Breast epithelium (tissue), 4 donors: ENCODE results near the gene TOP1. TPM values are rescaled to one million over a fixed set of nuclear protein-coding genes. Genes with fewer than 3 reads are reported as not detected.

Source experiments
- DNase-seq, 2 donors: peaks; one replicate each; pipeline ENCODE4 v3.0.0-alpha.2; 2019; ENCODE audit warnings: low spot score in 2 of 2
- H3K27ac ChIP-seq, 2 donors: fragments of 200-600 bp; sonication (generic) in 1 of 2; one replicate each; pipeline ENCODE4 v1.5.1; 2016 to 2019; ENCODE audit warnings: mild to moderate bottlenecking in 1 of 2
- H3K27me3 ChIP-seq, 2 donors: fragments of 200-600 bp; sonication (generic) in 1 of 2; one replicate each; pipeline versions ENCODE4 v1.5.1 to v1.6.0; 2017 to 2019; ENCODE audit warnings: control low read depth in 1 of 2, mild to moderate bottlenecking in 1 of 2
- H3K36me3 ChIP-seq: fragments of 200-600 bp; one replicate; pipeline ENCODE4 v1.5.1; 2019
- H3K4me1 ChIP-seq, 2 donors: fragments of 200-600 bp; sonication (generic); one replicate each; pipeline ENCODE4 v1.5.1; 2016 to 2019; ENCODE audit warnings: control low read depth in 1 of 2
- H3K4me3 ChIP-seq, 3 donors: fragments of 200-600 bp; sonication (generic); 1 replicate in 2 of 3; 2 replicates in 1 of 3; pipeline ENCODE4 v1.5.1; 2016 to 2019; ENCODE audit warnings: mild to moderate bottlenecking in 3 of 3, moderate library complexity in 2 of 3
- H3K9me3 ChIP-seq, 2 donors: fragments of 200-600 bp; sonication (generic) in 1 of 2; one replicate each; pipeline ENCODE4 v1.5.1; 2016 to 2019; ENCODE audit warnings: control low read depth in 1 of 2
- POLR2A ChIP-seq: fragments of 450-650 bp; IDR thresholded peaks from one replicate; pipeline ENCODE4 v1.6.1; 2016; ENCODE audit warnings: antibody characterized with exemption, mild to moderate bottlenecking, moderate library complexity
- POLR2AphosphoS5 ChIP-seq, 3 donors: sonication (generic); formaldehyde crosslinking; IDR thresholded peaks; one replicate each; pipeline ENCODE4 v1.6.1; 2017; ENCODE audit warnings: antibody characterized with exemption in 3 of 3
- intact Hi-C: fragments of 100-400 bp; cut with DNase I; formaldehyde crosslinking; loops from one replicate; pipeline ENCODE4 v1.15.1; 2023; ENCODE audit warnings: low total_unique reads
- total RNA-seq, 3 donors: library from RNA; depleted of rRNA; stranded (reverse); fragments of >200 nt; gene quantifications; one replicate each; pipeline ENCODE4 v1.1.0, GENCODE V29; 2016
- TF ChIP-seq, protein P1 (sequence below), 3 donors: fragments of 450-650 bp; IDR thresholded peaks; one replicate each; pipeline ENCODE4 v1.5.1; 2016 to 2017; ENCODE audit warnings: antibody characterized with exemption in 3 of 3, mild to moderate bottlenecking in 3 of 3, moderate library complexity in 3 of 3

TOP1 gene
- total RNA-seq, 3 donors from 2014 or later: 24.0 to 41.6 (median 40.3) TPM

DNA sequence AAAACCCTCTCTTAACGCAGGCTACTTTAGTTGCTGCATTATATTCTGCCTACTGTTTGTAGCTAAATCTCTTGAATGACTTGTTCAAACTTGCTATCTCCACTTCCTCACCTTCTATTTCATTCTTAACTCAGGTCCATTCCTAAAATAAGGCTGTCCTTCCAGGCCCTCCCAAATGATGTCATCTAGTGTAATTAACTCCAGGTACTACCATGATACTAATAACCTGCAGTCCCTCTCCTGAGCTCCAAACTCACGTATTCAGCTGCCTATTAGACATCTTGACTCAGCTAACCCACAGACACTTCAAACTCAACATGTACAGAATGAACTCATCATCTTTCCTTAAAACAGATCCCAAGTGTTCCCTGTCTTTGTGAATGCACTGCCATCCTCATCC, 10.5 kb upstream of the TOP1 start:
- Histone ChIP-seq H3K27me3 (no peaks in the 10 kb centered on the region), H3K9me3 (no peaks in the 10 kb centered on the region), H3K27ac (peak overlapping the region; percentile 27 to 37), H3K4me1 (no peaks in the 10 kb centered on the region), H3K36me3 (no peaks in the 10 kb centered on the region), H3K4me3 (no peak overlapping the region)
- intact Hi-C loops: no loop called here
- DNase-seq: no peak
- TF ChIP-seq POLR2AphosphoS5 (IDR thresholded peaks at IDR 0.05) (no peak), POLR2A (no peak)
- TF ChIP-seq, protein P1, sequence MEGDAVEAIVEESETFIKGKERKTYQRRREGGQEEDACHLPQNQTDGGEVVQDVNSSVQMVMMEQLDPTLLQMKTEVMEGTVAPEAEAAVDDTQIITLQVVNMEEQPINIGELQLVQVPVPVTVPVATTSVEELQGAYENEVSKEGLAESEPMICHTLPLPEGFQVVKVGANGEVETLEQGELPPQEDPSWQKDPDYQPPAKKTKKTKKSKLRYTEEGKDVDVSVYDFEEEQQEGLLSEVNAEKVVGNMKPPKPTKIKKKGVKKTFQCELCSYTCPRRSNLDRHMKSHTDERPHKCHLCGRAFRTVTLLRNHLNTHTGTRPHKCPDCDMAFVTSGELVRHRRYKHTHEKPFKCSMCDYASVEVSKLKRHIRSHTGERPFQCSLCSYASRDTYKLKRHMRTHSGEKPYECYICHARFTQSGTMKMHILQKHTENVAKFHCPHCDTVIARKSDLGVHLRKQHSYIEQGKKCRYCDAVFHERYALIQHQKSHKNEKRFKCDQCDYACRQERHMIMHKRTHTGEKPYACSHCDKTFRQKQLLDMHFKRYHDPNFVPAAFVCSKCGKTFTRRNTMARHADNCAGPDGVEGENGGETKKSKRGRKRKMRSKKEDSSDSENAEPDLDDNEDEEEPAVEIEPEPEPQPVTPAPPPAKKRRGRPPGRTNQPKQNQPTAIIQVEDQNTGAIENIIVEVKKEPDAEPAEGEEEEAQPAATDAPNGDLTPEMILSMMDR (IDR thresholded peaks at IDR 0.05): no peak

- H3K4me1 ChIP-seq: no peaks in the 10 kb centered on the region
- H3K27ac ChIP-seq: no peak overlapping the region
- H3K9me3 ChIP-seq: no peaks in the 10 kb centered on the region
- DNase-seq: no peak
- no peak overlapping the region for H3K4me3 ChIP-seq
- TF ChIP-seq, protein P1 (IDR thresholded peaks at IDR 0.05): no peak
- TF ChIP-seq POLR2AphosphoS5 (IDR thresholded peaks at IDR 0.05) (no peak), POLR2A (no peak)
- no peaks in the 10 kb centered on the region for H3K27me3 ChIP-seq
- H3K36me3 ChIP-seq: no peaks in the 10 kb centered on the region
- intact Hi-C loops: loop anchor here (10.0 kb wide), 1 partner anchor 51 kb away; no protein-coding TSS in a partner anchor
These were observed 5.1 kb upstream of the TOP1 start for GRCh38 chr20:41023549-41023948.

DNA sequence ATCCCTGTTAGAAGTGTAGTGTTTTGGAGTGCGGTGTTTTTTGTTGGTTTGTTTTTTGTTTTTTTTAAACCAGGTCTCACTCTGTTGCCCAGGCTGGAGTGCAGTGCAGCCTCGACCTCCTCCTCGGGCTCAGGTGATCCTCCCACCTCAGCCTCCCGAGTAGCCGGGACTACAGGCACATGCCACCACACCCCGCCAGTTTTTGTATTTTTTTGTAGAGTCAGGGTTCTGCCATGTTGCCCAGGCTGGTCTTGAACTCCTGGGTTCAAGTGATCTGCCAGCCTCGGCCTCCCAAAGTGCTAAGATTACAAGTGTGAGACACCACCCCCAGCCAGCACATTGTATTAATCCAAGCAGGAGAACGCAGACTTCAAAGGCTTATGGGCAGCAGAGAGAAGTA, 1.3 kb upstream of the TOP1 start:
- H3K36me3 ChIP-seq: no peaks in the 10 kb centered on the region
- no peaks in the 10 kb centered on the region for H3K27me3 ChIP-seq
- DNase-seq: no peak
- no peaks in the 10 kb centered on the region for H3K9me3 ChIP-seq
- TF ChIP-seq, protein P1 (IDR thresholded peaks at IDR 0.05): no peak
- H3K4me3 ChIP-seq: no peak overlapping the region
- intact Hi-C loops: loop anchor here (10.0 kb wide), 1 partner anchor 47 kb away; no protein-coding TSS in a partner anchor
- H3K27ac ChIP-seq: peak overlapping the region in 1 of 2 donors; percentile 99
- peaks cover 0 to 11% of the 10 kb centered on the region in 2 donors for H3K4me1 ChIP-seq

DNA sequence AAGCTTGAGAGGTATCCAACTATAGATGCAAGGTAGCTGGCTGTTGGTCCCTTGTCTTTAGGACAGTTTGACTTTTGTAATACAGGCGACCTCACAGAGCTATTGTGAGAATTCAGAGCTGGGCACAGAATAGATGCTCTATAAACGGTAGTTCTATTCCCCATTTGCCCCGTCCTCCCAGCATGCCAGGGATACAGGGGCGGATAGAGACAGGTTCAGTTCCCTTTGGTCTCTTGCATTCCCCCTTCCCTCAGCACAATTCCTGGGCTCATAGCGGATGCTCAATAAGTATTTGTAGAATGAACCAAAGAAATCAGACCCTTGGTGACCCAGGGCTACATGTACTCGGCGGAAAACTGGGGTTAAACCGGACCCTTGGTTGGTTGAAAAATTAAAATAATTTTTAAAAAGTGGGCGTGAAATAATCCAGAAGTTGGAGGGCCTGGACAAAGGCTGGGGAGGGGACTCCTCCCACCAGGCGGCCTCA, 707 bp upstream of the TOP1 start:
- no peaks in the 10 kb centered on the region for H3K27me3 ChIP-seq
- H3K4me1 ChIP-seq: peaks cover 0 to 17% of the 10 kb centered on the region in 2 donors
- no peaks in the 10 kb centered on the region for H3K9me3 ChIP-seq
- peak overlapping the region; percentile 95 to 99 for H3K27ac ChIP-seq
- DNase-seq: no peak
- TF ChIP-seq POLR2AphosphoS5 (IDR thresholded peaks at IDR 0.05) (no peak), POLR2A (no peak)
- TF ChIP-seq, protein P1 (IDR thresholded peaks at IDR 0.05): no peak
- H3K4me3 ChIP-seq: peak overlapping the region; percentile 95 to 100 (median 96)
- intact Hi-C loops: loop anchor here (10.0 kb wide), 1 partner anchor 47 kb away; no protein-coding TSS in a partner anchor
- H3K36me3 ChIP-seq: no peaks in the 10 kb centered on the region

DNA sequence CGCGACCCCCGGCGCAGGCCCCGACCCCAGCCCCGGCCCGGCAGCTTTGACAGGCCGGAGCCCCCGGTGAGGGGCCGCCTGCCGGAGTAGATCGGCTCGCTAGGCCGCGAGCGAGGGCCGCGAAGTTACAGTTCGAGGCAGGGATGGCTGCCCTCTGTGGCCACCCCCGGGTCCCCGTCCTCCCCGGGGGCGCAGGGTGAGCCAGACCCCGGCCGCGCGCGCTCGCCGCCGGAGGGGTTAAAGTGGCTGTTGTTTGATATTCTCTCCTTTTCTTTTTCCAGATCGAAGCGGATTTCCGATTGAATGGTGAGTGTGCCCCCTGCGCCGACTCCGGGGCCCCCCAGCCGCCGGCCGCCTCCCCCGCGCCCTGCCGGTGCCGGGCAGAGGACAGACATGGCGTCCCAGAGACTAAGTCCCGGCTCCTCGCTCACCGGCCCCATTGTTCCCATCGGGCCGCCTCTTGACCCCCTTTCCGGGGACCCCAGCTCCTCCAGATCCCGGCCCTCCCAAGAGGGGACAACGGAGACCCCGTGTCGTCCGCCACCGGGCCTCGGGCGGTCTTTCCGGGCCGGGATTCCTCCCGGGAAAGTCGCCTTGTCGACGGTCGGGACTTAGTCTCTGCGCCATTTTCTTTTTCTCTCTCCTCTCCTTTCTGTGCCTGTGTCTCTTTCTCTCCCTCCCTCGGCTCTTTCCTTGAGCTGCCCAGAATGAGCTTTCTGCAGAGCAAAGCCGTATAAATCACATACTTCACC, 704 bp downstream of the TOP1 start:
- no peaks in the 10 kb centered on the region for H3K36me3 ChIP-seq
- H3K27ac ChIP-seq: peak overlapping the region; percentile 95 to 99
- intact Hi-C loops: loop anchor here (10.0 kb wide), 1 partner anchor 45 kb away; no protein-coding TSS in a partner anchor
- H3K9me3 ChIP-seq: no peaks in the 10 kb centered on the region
- H3K4me3 ChIP-seq: peak overlapping the region; percentile 95 to 100 (median 96)
- no peaks in the 10 kb centered on the region for H3K27me3 ChIP-seq
- no peak for TF ChIP-seq POLR2A
- TF ChIP-seq POLR2AphosphoS5 (IDR thresholded peaks at IDR 0.05): peak in 1 of 3 donors; percentile 22
- H3K4me1 ChIP-seq: peaks cover 0 to 18% of the 10 kb centered on the region in 2 donors
- DNase-seq: no peak
